Stomach (tissue), 9 donors: Measurements from ENCODE around the gene ZNF816. TPM values are rescaled to one million over a fixed set of nuclear protein-coding genes. Genes with fewer than 3 reads are reported as not detected.
"Not testable (repeated sequence)": the region's sequence is repeated elsewhere in the genome, so short reads cannot be mapped to it uniquely, and the experiment has no call there.

Source experiments
- DNase-seq, 2 donors: peaks; one replicate each; pipeline versions ENCODE4 v3.0.0 to v3.0.0-alpha.2; 2013 to 2019
- H3K27ac ChIP-seq, 5 donors: fragments of 200-600 bp in 4 of 5; sonication (generic) in 4 of 5; one replicate each; pipeline ENCODE4 v1.5.1; 2013 to 2019; ENCODE audit warnings: mild to moderate bottlenecking in 1 of 5, moderate library complexity in 1 of 5
- H3K27me3 ChIP-seq, 3 donors: fragments of 200-600 bp; sonication (generic); one replicate each; pipeline ENCODE4 v1.5.1; 2017 to 2019; ENCODE audit warnings: mixed run types in 1 of 3
- H3K36me3 ChIP-seq, 4 donors: fragments of 200-600 bp; sonication (generic); 1 replicate in 3 of 4; 2 replicates in 1 of 4; pipeline ENCODE4 v1.5.1; 2016 to 2019
- H3K4me1 ChIP-seq, 4 donors: fragments of 200-600 bp; sonication (generic); one replicate each; pipeline ENCODE4 v1.5.1; 2016 to 2019
- H3K4me3 ChIP-seq, 4 donors: fragments of 200-600 bp; sonication (generic) in 3 of 4; one replicate each; pipeline ENCODE4 v1.5.1; 2016 to 2019; ENCODE audit warnings: mild to moderate bottlenecking in 1 of 4
- H3K9me3 ChIP-seq, 4 donors: fragments of 200-600 bp; sonication (generic); one replicate each; pipeline ENCODE4 v1.5.1; 2016 to 2019
- CTCF ChIP-seq, 7 experiments: fragments of 450-650 bp in 4 of 7; fragments of 200-600 bp in 3 of 7; sonication (generic) in 3 of 7; IDR thresholded peaks; one replicate each; pipeline ENCODE4 v1.5.1; 2016 to 2019; ENCODE audit warnings: antibody characterized with exemption in 7 of 7, control low read depth in 2 of 7, mild to moderate bottlenecking in 1 of 7
- EP300 ChIP-seq: sonication (generic); formaldehyde crosslinking; IDR thresholded peaks from one replicate; pipeline ENCODE4 v1.6.1; 2017; ENCODE audit warnings: antibody characterized with exemption
- POLR2A ChIP-seq, 4 donors: fragments of 450-650 bp; IDR thresholded peaks; one replicate each; pipeline ENCODE4 v1.6.1; 2016; ENCODE audit warnings: antibody characterized with exemption in 4 of 4, control low read depth in 2 of 4, mild to moderate bottlenecking in 1 of 4, moderate library complexity in 1 of 4
- POLR2AphosphoS5 ChIP-seq, 3 donors: sonication (generic); formaldehyde crosslinking; IDR thresholded peaks; one replicate each; pipeline ENCODE4 v1.6.1; 2016; ENCODE audit warnings: antibody characterized with exemption in 3 of 3
- WGBS, 5 donors: extraction: QIAGEN DNeasy Blood & Tissue Kit in 3 of 5; methylation state at CpG; one replicate each; pipeline versions ENCODE4 v1.1.5 to v1.1.7; 2013 to 2018; 5-methylcytosine and 5-hydroxymethylcytosine counted together
- intact Hi-C: fragments of 100-400 bp; cut with DNase I; formaldehyde crosslinking; loops from one replicate; pipeline ENCODE4 v1.15.1; 2023; ENCODE audit warnings: low total_unique reads
- polyA plus RNA-seq, 3 donors: library from polyadenylated mRNA; stranded (reverse); fragments of 200-250 nt; gene quantifications; one replicate each; pipeline ENCODE4 v1.2.3, GENCODE V29; 2013
- total RNA-seq, 5 donors: library from RNA; depleted of rRNA; stranded (reverse); fragments of >200 nt; gene quantifications; one replicate each; pipeline versions ENCODE4 v1.1.0 to v1.2.3, GENCODE V29; 2014 to 2016
- donor health status: healthy with polysubstance abuse.
- donor health status: Bipolar disorder and iron deficiency.
- donor health status: healthy.

The ZNF816 gene
- total and polyA plus RNA-seq, 8 donors = 2.9 to 41.4 (median 8.7) TPM

- peaks cover 1 to 19% (median 7%) of the 10 kb centered on the region in 4 donors for H3K36me3 ChIP-seq
- H3K4me1 ChIP-seq = peaks cover 0 to 38% (median 28%) of the 10 kb centered on the region in 4 donors
- TF ChIP-seq POLR2AphosphoS5 (IDR thresholded peaks at IDR 0.05) = peak in 2 of 3 donors; percentile 21 to 42
- H3K4me3 ChIP-seq, intact Hi-C loops, H3K27me3 ChIP-seq: not testable (repeated sequence)
- peak; percentile 54 to 79 for DNase-seq
- H3K9me3 ChIP-seq = peaks cover 34 to 44% (median 40%) of the 10 kb centered on the region in 4 donors
- 34 to 62% (median 51%) methylated on average over 17 of the region's 17 CpGs for WGBS, 5 donors
- peak overlapping the region; percentile 5 to 95 (median 93) for H3K27ac ChIP-seq
These were observed 17.8 kb downstream of the ZNF816 start for GRCh38 chr19:52944703-52945493.

GRCh38 chr19:52943884-52944643 lies 18.6 kb downstream of the ZNF816 start:
- H3K27ac ChIP-seq = peak overlapping the region; percentile 61 to 95 (median 93)

GRCh38 chr19:52943134-52943883 lies 19.4 kb downstream of the ZNF816 start:
- TF ChIP-seq POLR2AphosphoS5 (IDR thresholded peaks at IDR 0.05) (no peak), EP300 (no peak), CTCF (IDR thresholded peaks at IDR 0.05) (no peak), POLR2A (IDR thresholded peaks at IDR 0.05) (no peak)
- Histone ChIP-seq H3K4me1 (peaks cover 2 to 52% (median 39%) of the 10 kb centered on the region in 4 donors), H3K27me3 (no peaks in the 10 kb centered on the region), H3K9me3 (peaks cover 18 to 28% (median 24%) of the 10 kb centered on the region in 4 donors), H3K27ac (peak overlapping the region; percentile 91 to 95 (median 93)), H3K4me3 (peak overlapping the region; percentile 70 to 80 (median 80)), H3K36me3 (peaks cover 0 to 3% (median 0%) of the 10 kb centered on the region in 4 donors)
- no peak for DNase-seq
- intact Hi-C loops = no loop called here
- WGBS, 5 donors = 43 to 56% (median 49%) methylated on average over 29 of the region's 29 CpGs

More at GRCh38 chr19:52943884-52944643, 18.6 kb downstream of the ZNF816 start:
- Histone ChIP-seq H3K4me3 (no peak overlapping the region), H3K36me3 (peaks cover 0 to 10% (median 1%) of the 10 kb centered on the region in 4 donors), H3K27me3 (no peaks in the 10 kb centered on the region), H3K4me1 (peaks cover 0 to 46% (median 35%) of the 10 kb centered on the region in 4 donors), H3K9me3 (peaks cover 26 to 36% (median 32%) of the 10 kb centered on the region in 4 donors)
- intact Hi-C loops = no loop called here
- peak in 1 of 2 donors; percentile 69 for DNase-seq
- TF ChIP-seq EP300 (no peak), POLR2AphosphoS5 (IDR thresholded peaks at IDR 0.05) (no peak)
- WGBS, 5 donors = 39 to 60% (median 45%) methylated on average over 17 of the region's 17 CpGs

- intact Hi-C loops = no loop called here
- peak; percentile 97 for DNase-seq
- TF ChIP-seq EP300 (no peak), CTCF (IDR thresholded peaks at IDR 0.05) (no peak), POLR2AphosphoS5 (IDR thresholded peaks at IDR 0.05) (peak; percentile 57 to 97 (median 97)), POLR2A (IDR thresholded peaks at IDR 0.05) (peak in 2 of 4 donors; percentile 85 to 92)
These were observed 20.1 kb downstream of the ZNF816 start for GRCh38 chr19:52942386-52943133.

More at GRCh38 chr19:52942386-52943133, 20.1 kb downstream of the ZNF816 start:
- peaks cover 0 to under 1% (median 0%) of the 10 kb centered on the region in 4 donors for H3K36me3 ChIP-seq
- no peaks in the 10 kb centered on the region for H3K27me3 ChIP-seq
- peaks cover 14 to 21% (median 18%) of the 10 kb centered on the region in 4 donors for H3K9me3 ChIP-seq
- H3K4me3 ChIP-seq = peak overlapping the region; percentile 70 to 80 (median 80)
- peak overlapping the region; percentile 91 to 95 (median 93) for H3K27ac ChIP-seq
- WGBS, 5 donors = 0 to 1% (median 1%) methylated on average over 30 to 43 of the region's 43 CpGs
- H3K4me1 ChIP-seq = peaks cover 8 to 57% (median 47%) of the 10 kb centered on the region in 4 donors
